Trophoblast cell (in vitro differentiated cells and primary cell): ENCODE results near the gene SEC16B.

Source experiments
- DNase-seq, 2 donors: peaks; one replicate each; pipeline ENCODE4 v3.0.0-alpha.2; 2016
- H2AFZ ChIP-seq: 2 replicates; pipeline ENCODE4 v1.6.1; 2013; ENCODE audit warnings: low read length, moderate library complexity, mild to moderate bottlenecking; ENCODE audit not compliant: insufficient read depth, poor library complexity
- H2AK5ac ChIP-seq: 2 replicates; pipeline ENCODE4 v1.6.1; 2013; ENCODE audit warnings: mild to moderate bottlenecking, low read length
- H2BK120ac ChIP-seq: 2 replicates; pipeline ENCODE4 v1.6.1; 2013; ENCODE audit warnings: low read length, mild to moderate bottlenecking, moderate library complexity; ENCODE audit not compliant: insufficient read depth, poor library complexity
- H2BK12ac ChIP-seq: 2 replicates; pipeline ENCODE4 v1.6.1; 2013; ENCODE audit warnings: mild to moderate bottlenecking, low read length, moderate library complexity
- H2BK5ac ChIP-seq: 2 replicates; pipeline ENCODE4 v1.6.1; 2013; ENCODE audit warnings: low read length, low read depth, moderate library complexity, mild to moderate bottlenecking; ENCODE audit not compliant: poor library complexity
- H3K14ac ChIP-seq: 2 replicates; pipeline ENCODE4 v1.6.1; 2013; ENCODE audit warnings: mild to moderate bottlenecking, low read length
- H3K18ac ChIP-seq: 2 replicates; pipeline ENCODE4 v1.6.1; 2013; ENCODE audit warnings: mild to moderate bottlenecking, low read length
- H3K23ac ChIP-seq: 2 replicates; pipeline ENCODE4 v1.6.1; 2013; ENCODE audit warnings: low read length
- H3K27ac ChIP-seq: 2 replicates; pipeline ENCODE4 v1.5.1; 2013; ENCODE audit warnings: low read depth, mild to moderate bottlenecking, inconsistent platforms, low read length, moderate library complexity
- H3K27me3 ChIP-seq: 2 replicates; pipeline ENCODE4 v1.6.1; 2013; ENCODE audit warnings: inconsistent platforms, mild to moderate bottlenecking, low read length, moderate library complexity; ENCODE audit not compliant: insufficient read depth
- H3K36me3 ChIP-seq, 2 experiments: 1 replicate in 1 of 2; 2 replicates in 1 of 2; pipeline ENCODE4 v1.6.1; 2013; ENCODE audit warnings: low read length in 2 of 2, mild to moderate bottlenecking in 2 of 2, moderate library complexity in 1 of 2; ENCODE audit not compliant: insufficient read depth in 2 of 2, control insufficient read depth in 1 of 2
- H3K4ac ChIP-seq: 2 replicates; pipeline ENCODE4 v1.6.1; 2013; ENCODE audit warnings: low read depth, mild to moderate bottlenecking, low read length, moderate library complexity
- H3K4me1 ChIP-seq, 2 experiments: 1 replicate in 1 of 2; 2 replicates in 1 of 2; pipeline ENCODE4 v1.6.1; 2013; ENCODE audit warnings: low read length in 2 of 2, mild to moderate bottlenecking in 2 of 2, moderate library complexity in 1 of 2; ENCODE audit not compliant: insufficient read depth in 2 of 2, control insufficient read depth in 1 of 2
- H3K4me2 ChIP-seq: 2 replicates; pipeline ENCODE4 v1.6.1; 2013; ENCODE audit warnings: inconsistent platforms, mild to moderate bottlenecking, low read length, moderate library complexity
- H3K4me3 ChIP-seq: 2 replicates; pipeline ENCODE4 v1.5.1; 2013; ENCODE audit warnings: mild to moderate bottlenecking, low read depth, low read length, inconsistent platforms
- H3K79me1 ChIP-seq: one replicate; pipeline ENCODE4 v1.6.1; 2013; ENCODE audit warnings: low read length
- H3K79me2 ChIP-seq: 2 replicates; pipeline ENCODE4 v1.6.1; 2013; ENCODE audit warnings: low read length, mild to moderate bottlenecking; ENCODE audit not compliant: control insufficient read depth, insufficient read depth, poor library complexity
- H3K9ac ChIP-seq: 2 replicates; pipeline ENCODE4 v1.6.1; 2013; ENCODE audit warnings: mild to moderate bottlenecking, low read length
- H3K9me3 ChIP-seq: 2 replicates; pipeline ENCODE4 v1.6.1; 2013; ENCODE audit warnings: low read depth, mild to moderate bottlenecking, control low read depth, inconsistent platforms, low read length; ENCODE audit not compliant: insufficient read depth
- H4K12ac ChIP-seq: 2 replicates; pipeline ENCODE4 v1.6.1; 2013; ENCODE audit warnings: low read depth, mild to moderate bottlenecking, low read length, moderate library complexity
- H4K8ac ChIP-seq: 2 replicates; pipeline ENCODE4 v1.6.1; 2013; ENCODE audit warnings: low read depth, mild to moderate bottlenecking, low read length, moderate library complexity
- H4K91ac ChIP-seq: one replicate; pipeline ENCODE4 v1.6.1; 2013; ENCODE audit warnings: low read depth, mild to moderate bottlenecking, low read length, moderate library complexity
- WGBS: extraction: QIAGEN DNeasy Blood & Tissue Kit; methylation state at CpG from one replicate; pipeline ENCODE4 v1.1.7; 2013; ENCODE audit warnings: missing lambda C conversion rate; ENCODE audit not compliant: insufficient read length, insufficient coverage; ENCODE audit errors: extremely low coverage; 5-methylcytosine and 5-hydroxymethylcytosine counted together

The SEC16B gene

DNA sequence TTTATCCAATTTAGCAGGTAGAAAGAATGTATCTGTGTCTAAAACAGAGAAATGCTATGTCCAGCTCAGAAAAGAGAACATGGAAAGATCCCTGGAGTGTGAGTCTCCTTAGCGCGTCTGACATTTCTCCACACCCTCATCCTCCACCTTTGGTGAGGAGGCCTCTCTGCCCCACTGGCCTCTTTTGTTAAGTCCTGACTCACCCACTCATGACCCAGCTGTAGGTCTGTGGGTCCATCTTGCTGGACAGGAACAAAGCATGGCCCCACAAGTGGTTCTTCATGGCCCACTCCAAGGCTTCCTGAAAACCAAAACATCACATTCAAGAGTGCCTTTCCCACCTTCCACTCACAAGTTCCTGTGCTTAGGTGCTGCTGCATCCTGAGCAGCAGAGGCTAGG is 15.8 kb downstream of the SEC16B start:
- Histone ChIP-seq H3K79me1 (no peaks in the 10 kb centered on the region), H4K91ac (no peak overlapping the region), H3K23ac (no peak overlapping the region), H2BK5ac (no peak overlapping the region), H3K9me3 (no peaks in the 10 kb centered on the region), H2BK120ac (no peak overlapping the region), H3K4me1 (no peaks in the 10 kb centered on the region), H2AFZ (no peak overlapping the region), H3K4me2 (no peak overlapping the region), H2BK12ac (no peak overlapping the region), H3K18ac (no peak overlapping the region), H3K27me3 (no peaks in the 10 kb centered on the region), H2AK5ac (no peak overlapping the region), H4K8ac (no peak overlapping the region), H3K27ac (no peak overlapping the region), H3K4me3 (no peak overlapping the region), H3K14ac (no peak overlapping the region), H4K12ac (no peak overlapping the region), H3K9ac (no peak overlapping the region), H3K79me2 (no peaks in the 10 kb centered on the region), H3K36me3 (no peaks in the 10 kb centered on the region), H3K4ac (no peak overlapping the region)
- DNase-seq = no peak
- WGBS = no CpG with 5 or more reads among the region's 2 CpGs

DNA sequence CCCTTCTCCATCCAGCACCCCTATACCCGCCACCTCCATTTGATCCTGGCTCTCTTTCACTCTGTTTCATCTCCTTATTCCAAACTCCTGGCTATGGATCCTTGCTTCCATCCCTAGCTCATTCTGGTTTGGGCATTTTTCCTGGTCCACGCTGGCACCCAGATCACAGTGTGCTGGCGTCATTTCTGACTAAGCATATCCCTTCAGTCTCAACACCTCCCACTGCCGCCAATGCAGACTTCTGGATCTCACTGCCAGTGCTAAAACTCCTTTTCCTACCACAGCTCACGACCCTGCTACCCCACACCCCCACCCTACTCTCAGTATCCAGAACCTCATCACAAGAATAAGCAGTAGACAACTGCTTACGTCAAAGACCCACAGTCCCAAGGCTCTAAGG is 16.3 kb downstream of the SEC16B start:
- H2BK5ac ChIP-seq = no peak overlapping the region
- no peaks in the 10 kb centered on the region for H3K36me3 ChIP-seq
- H3K4ac ChIP-seq = no peak overlapping the region
- H3K14ac ChIP-seq = no peak overlapping the region
- no peak overlapping the region for H2AFZ ChIP-seq
- H3K9me3 ChIP-seq = no peaks in the 10 kb centered on the region
- H4K91ac ChIP-seq = no peak overlapping the region
- H3K4me3 ChIP-seq = no peak overlapping the region
- no peak overlapping the region for H3K27ac ChIP-seq
- DNase-seq = no peak
- H3K4me1 ChIP-seq = no peaks in the 10 kb centered on the region
- H2AK5ac ChIP-seq = no peak overlapping the region
- H3K27me3 ChIP-seq = no peaks in the 10 kb centered on the region
- no peak overlapping the region for H3K9ac ChIP-seq
- H3K79me2 ChIP-seq = no peaks in the 10 kb centered on the region
- H3K79me1 ChIP-seq = no peaks in the 10 kb centered on the region
- H4K12ac ChIP-seq = no peak overlapping the region
- no peak overlapping the region for H3K18ac ChIP-seq
- no peak overlapping the region for H3K4me2 ChIP-seq
- no peak overlapping the region for H2BK12ac ChIP-seq
- no peak overlapping the region for H4K8ac ChIP-seq
- WGBS = no CpG with 5 or more reads among the region's 6 CpGs
- H2BK120ac ChIP-seq = no peak overlapping the region
- no peak overlapping the region for H3K23ac ChIP-seq

DNA sequence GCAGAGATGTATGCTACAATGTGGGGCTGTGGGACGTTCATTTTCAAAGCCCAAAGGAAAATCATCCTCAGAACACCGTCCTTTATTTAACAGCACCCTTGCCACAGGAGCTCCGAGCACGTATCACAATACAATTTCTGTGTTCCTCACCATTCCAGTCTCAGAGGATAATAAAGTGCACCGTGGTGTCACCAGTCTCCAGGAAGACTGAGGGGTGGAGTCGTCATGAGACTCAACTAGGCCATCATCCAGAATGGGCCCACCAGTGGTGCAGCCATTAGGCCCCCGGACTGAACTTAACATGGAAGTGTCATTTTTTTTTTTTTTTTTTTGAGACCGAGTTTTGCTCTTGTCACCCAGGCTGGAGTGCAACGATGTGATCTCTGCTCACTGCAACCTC is 17.2 kb downstream of the SEC16B start:
- Histone ChIP-seq H3K9me3 (no peaks in the 10 kb centered on the region), H3K9ac (no peak overlapping the region), H3K27ac (no peak overlapping the region), H3K18ac (no peak overlapping the region), H3K4me3 (no peak overlapping the region), H4K91ac (no peak overlapping the region), H2BK120ac (no peak overlapping the region), H4K12ac (no peak overlapping the region), H3K14ac (no peak overlapping the region), H3K79me1 (no peaks in the 10 kb centered on the region), H3K4me1 (no peaks in the 10 kb centered on the region), H2BK5ac (no peak overlapping the region), H2AK5ac (no peak overlapping the region), H3K23ac (no peak overlapping the region), H3K27me3 (no peaks in the 10 kb centered on the region), H3K4ac (no peak overlapping the region), H3K36me3 (no peaks in the 10 kb centered on the region), H2BK12ac (no peak overlapping the region), H3K4me2 (no peak overlapping the region), H3K79me2 (no peaks in the 10 kb centered on the region), H4K8ac (no peak overlapping the region), H2AFZ (no peak overlapping the region)
- DNase-seq = no peak
- WGBS = no CpG with 5 or more reads among the region's 9 CpGs

DNA sequence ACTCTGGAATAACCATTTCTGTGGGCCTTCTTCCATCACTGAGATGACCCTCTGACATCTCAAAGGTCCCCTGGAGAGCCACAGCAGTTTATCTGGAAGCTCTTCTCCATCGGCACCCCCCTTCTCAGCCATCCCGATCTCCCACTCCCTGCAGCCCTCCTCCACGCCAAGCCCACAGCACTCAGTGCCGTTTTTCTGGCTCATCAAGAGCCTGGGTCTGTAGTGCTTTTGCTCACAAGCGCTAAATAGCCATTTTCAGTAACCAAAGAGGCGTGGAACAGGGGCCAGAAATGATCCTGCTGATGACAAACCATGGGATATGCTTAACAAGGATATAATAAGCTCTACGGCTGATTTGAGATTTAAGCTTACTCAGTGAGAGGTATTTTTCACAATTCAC is 17.6 kb downstream of the SEC16B start:
- Histone ChIP-seq H2AFZ (no peak overlapping the region), H3K9me3 (no peaks in the 10 kb centered on the region), H3K18ac (no peak overlapping the region), H2AK5ac (no peak overlapping the region), H3K4me2 (no peak overlapping the region), H3K9ac (no peak overlapping the region), H4K12ac (no peak overlapping the region), H3K27me3 (no peaks in the 10 kb centered on the region), H3K27ac (no peak overlapping the region), H3K4ac (no peak overlapping the region), H3K4me3 (no peak overlapping the region), H4K8ac (no peak overlapping the region), H2BK5ac (no peak overlapping the region), H2BK120ac (no peak overlapping the region), H3K4me1 (no peaks in the 10 kb centered on the region), H3K14ac (no peak overlapping the region), H3K36me3 (no peaks in the 10 kb centered on the region), H2BK12ac (no peak overlapping the region), H3K79me1 (no peaks in the 10 kb centered on the region), H3K79me2 (no peaks in the 10 kb centered on the region), H3K23ac (no peak overlapping the region), H4K91ac (no peak overlapping the region)
- no CpG with 5 or more reads among the region's 7 CpGs for WGBS
- no peak for DNase-seq

DNA sequence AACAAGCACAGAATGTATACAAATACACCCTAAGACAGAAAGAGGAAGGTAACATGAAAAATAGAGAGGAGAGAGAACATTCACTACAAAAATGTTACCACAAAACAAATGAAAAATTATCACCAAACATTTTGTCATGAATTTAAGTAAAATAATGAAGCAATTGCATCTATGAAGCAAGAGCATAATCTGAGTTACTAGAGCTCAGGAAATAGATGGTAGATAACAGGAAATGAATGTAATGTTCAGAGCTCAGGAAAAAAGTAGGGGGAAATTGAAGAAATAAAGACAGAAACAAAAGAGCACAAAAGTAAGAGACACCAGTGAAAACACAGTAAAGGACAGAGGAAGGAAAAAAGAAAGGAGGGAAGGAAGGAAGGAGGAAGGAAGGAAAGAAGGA is 19.4 kb downstream of the SEC16B start:
- Histone ChIP-seq H3K14ac (no peak overlapping the region), H3K9me3 (no peaks in the 10 kb centered on the region), H3K9ac (no peak overlapping the region), H3K4me2 (no peak overlapping the region), H3K36me3 (no peaks in the 10 kb centered on the region), H4K12ac (no peak overlapping the region), H3K79me2 (no peaks in the 10 kb centered on the region), H3K23ac (no peak overlapping the region), H3K27me3 (no peaks in the 10 kb centered on the region), H4K91ac (no peak overlapping the region), H3K18ac (no peak overlapping the region), H2AFZ (no peak overlapping the region), H3K4ac (no peak overlapping the region), H2BK12ac (no peak overlapping the region), H3K79me1 (no peaks in the 10 kb centered on the region), H2AK5ac (no peak overlapping the region), H3K4me3 (no peak overlapping the region), H3K27ac (no peak overlapping the region), H2BK120ac (no peak overlapping the region), H2BK5ac (no peak overlapping the region), H4K8ac (no peak overlapping the region), H3K4me1 (peaks cover 0 to 2% of the 10 kb centered on the region in 2 experiments)
- no peak for DNase-seq
